ENCODE data around the gene USP7.
"Not testable (repeated sequence)": the region's sequence is repeated elsewhere in the genome, so short reads cannot be mapped to it uniquely, and the experiment has no call there.

USP7 gene

GRCh38 chr16:8972843-8973586 lies 9.3 kb upstream of the USP7 start:
- Histone ChIP-seq H4K20me1 (ENCODE audit: control insufficient read depth, insufficient read depth, low read depth, low read length) (no peaks in the 10 kb centered on the region), H3K4me3 (ENCODE audit: low read length) (no peak overlapping the region), H3K27me3 (ENCODE audit: control insufficient read depth, low read length) (peaks cover 5% of the 10 kb centered on the region; the same call in 1 of the 2 replicates), H3K36me3 (ENCODE audit: control insufficient read depth, low read length) (no peaks in the 10 kb centered on the region), H3K9me2 (replicated peaks; ENCODE audit: control insufficient read depth, low read length) (no peaks in the 10 kb centered on the region), H3F3A (ENCODE audit: control insufficient read depth, insufficient read depth) (no peaks in the 10 kb centered on the region), H3K4me1 (ENCODE audit: control insufficient read depth, low read length) (peaks cover 3% of the 10 kb centered on the region; the same call in 1 of the 2 replicates), H3K9me3 (ENCODE audit: control insufficient read depth, insufficient read depth, low read length) (no peaks in the 10 kb centered on the region), H3K79me2 (ENCODE audit: control insufficient read depth, low read length) (no peaks in the 10 kb centered on the region), H3K4me2 (ENCODE audit: low read length) (no peak overlapping the region), H3K27ac (ENCODE audit: low read depth, low read length) (no peak overlapping the region)
- TF ChIP-seq CTCF (IDR thresholded peaks at IDR 0.05; ENCODE audit: low read depth, low read length, poor library complexity, severe bottlenecking), result no peak
- no peak for TF ChIP-seq EZH2phosphoT487 (IDR thresholded peaks at IDR 0.05; ENCODE audit: borderline replicate concordance, low read length)

DNA sequence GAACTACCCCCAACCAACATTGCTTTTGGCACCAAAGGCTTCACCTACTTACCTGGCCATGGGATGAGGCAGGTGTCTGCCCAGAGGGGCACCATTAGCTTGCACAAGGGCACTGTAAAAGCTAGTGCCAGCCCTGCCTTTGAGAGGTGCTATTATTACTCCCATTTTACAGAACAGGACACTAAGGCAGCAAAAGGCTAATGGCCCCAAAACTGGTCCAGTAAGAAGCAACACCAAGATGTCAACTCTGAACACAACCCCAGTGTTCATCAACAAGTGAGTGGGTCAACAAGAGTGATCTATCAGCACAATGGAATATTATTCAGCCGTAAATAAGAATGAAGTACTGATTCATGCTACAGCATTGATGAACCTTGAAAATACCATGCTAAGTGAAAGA lies 7.7 kb upstream of the USP7 start:
- no peak for TF ChIP-seq CTCF (IDR thresholded peaks at IDR 0.05; ENCODE audit: low read depth, low read length, poor library complexity, severe bottlenecking)
- no peak for TF ChIP-seq EZH2phosphoT487 (IDR thresholded peaks at IDR 0.05; ENCODE audit: borderline replicate concordance, low read length)
- no peaks in the 10 kb centered on the region for H3K79me2 ChIP-seq (ENCODE audit: control insufficient read depth, low read length)
- H3K4me1 ChIP-seq (ENCODE audit: control insufficient read depth, low read length), result no peaks in the 10 kb centered on the region
- no peak overlapping the region for H3K27ac ChIP-seq (ENCODE audit: low read depth, low read length)
- H3K36me3 ChIP-seq (ENCODE audit: control insufficient read depth, low read length), result no peaks in the 10 kb centered on the region
- no peaks in the 10 kb centered on the region for H3F3A ChIP-seq (ENCODE audit: control insufficient read depth, insufficient read depth)
- no peak overlapping the region for H3K4me2 ChIP-seq (ENCODE audit: low read length)
- H3K27me3 ChIP-seq (ENCODE audit: control insufficient read depth, low read length), result peaks cover 5% of the 10 kb centered on the region; the same call in 1 of the 2 replicates
- H3K4me3 ChIP-seq (ENCODE audit: low read length), result no peak overlapping the region
- no peaks in the 10 kb centered on the region for H3K9me2 ChIP-seq (replicated peaks; ENCODE audit: control insufficient read depth, low read length)
- H4K20me1 ChIP-seq (ENCODE audit: control insufficient read depth, insufficient read depth, low read depth, low read length), result no peaks in the 10 kb centered on the region
- no peaks in the 10 kb centered on the region for H3K9me3 ChIP-seq (ENCODE audit: control insufficient read depth, insufficient read depth, low read length)

- H3K9me3 ChIP-seq (ENCODE audit: control insufficient read depth, insufficient read depth, low read length); H3K27ac ChIP-seq (ENCODE audit: low read depth, low read length); H3K79me2 ChIP-seq (ENCODE audit: control insufficient read depth, low read length); H3K27me3 ChIP-seq (ENCODE audit: control insufficient read depth, low read length); H3K4me3 ChIP-seq (ENCODE audit: low read length); H4K20me1 ChIP-seq (ENCODE audit: control insufficient read depth, insufficient read depth, low read depth, low read length); H3K4me2 ChIP-seq (ENCODE audit: low read length); H3K36me3 ChIP-seq (ENCODE audit: control insufficient read depth, low read length); H3K9me2 ChIP-seq (replicated peaks; ENCODE audit: control insufficient read depth, low read length); H3F3A ChIP-seq (ENCODE audit: control insufficient read depth, insufficient read depth); H3K4me1 ChIP-seq (ENCODE audit: control insufficient read depth, low read length): not testable (repeated sequence)
Measured at GRCh38 chr16:8969202-8969897, 5.6 kb upstream of the USP7 start.

DNA sequence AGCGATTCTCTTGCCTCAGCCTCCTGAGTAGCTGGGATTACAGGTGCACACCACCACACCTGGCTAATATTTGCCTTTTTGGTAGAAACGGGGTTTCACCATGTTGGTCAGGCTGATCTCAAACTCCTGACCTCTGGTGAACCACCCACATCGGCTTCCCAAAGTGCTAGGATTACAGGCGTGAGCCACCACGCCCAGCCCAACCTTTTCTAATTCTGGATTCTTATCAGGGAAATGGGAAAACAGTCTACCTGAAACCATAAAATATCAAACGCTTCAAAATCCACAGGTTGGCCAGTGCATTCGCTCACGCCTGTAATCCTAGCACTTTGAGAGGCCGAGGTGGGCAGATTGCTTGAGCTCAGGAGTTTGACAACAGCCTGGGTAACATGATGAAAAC lies 4.3 kb upstream of the USP7 start:
- H3K27me3 ChIP-seq (ENCODE audit: control insufficient read depth, low read length); H3K9me3 ChIP-seq (ENCODE audit: control insufficient read depth, insufficient read depth, low read length); H3K27ac ChIP-seq (ENCODE audit: low read depth, low read length); H4K20me1 ChIP-seq (ENCODE audit: control insufficient read depth, insufficient read depth, low read depth, low read length); H3K4me1 ChIP-seq (ENCODE audit: control insufficient read depth, low read length); H3F3A ChIP-seq (ENCODE audit: control insufficient read depth, insufficient read depth); H3K4me2 ChIP-seq (ENCODE audit: low read length); H3K4me3 ChIP-seq (ENCODE audit: low read length); H3K79me2 ChIP-seq (ENCODE audit: control insufficient read depth, low read length); H3K36me3 ChIP-seq (ENCODE audit: control insufficient read depth, low read length); H3K9me2 ChIP-seq (replicated peaks; ENCODE audit: control insufficient read depth, low read length): not testable (repeated sequence)
